Endothelial cell of umbilical vein (primary cell): ENCODE results near the gene IFITM10. TPM values are rescaled to one million over a fixed set of nuclear protein-coding genes. Genes with fewer than 3 reads are reported as not detected.

Experiments
- BruUV-seq: library from RNA; stranded (reverse); fragments of 400-500 nt; replicated peaks from 2 replicates; lab custom pipeline; 2021; lab: Mats Ljungman, UMichigan
- CTCF ChIA-PET: fragments of 300-600, 350-600 bp; sonication (Branson Sonifier 250); formaldehyde crosslinking; loops from one replicate; lab custom pipeline; 2021; ENCODE audit warnings: antibody characterized with exemption, inconsistent platforms; lab: Charles Lee
- POLR2A ChIA-PET: fragments of 300-600, 350-600 bp; sonication (Branson Sonifier 250); formaldehyde crosslinking; loops from one replicate; lab custom pipeline; 2021; ENCODE audit warnings: antibody characterized with exemption, inconsistent platforms; lab: Charles Lee
- DNase-seq: peaks from one replicate; pipeline ENCODE4 v3.0.0-alpha.2; 2011; ENCODE audit warnings: low read depth, low spot score
- FAIRE-seq: peaks from 2 replicates; lab custom pipeline; 2011; peaks lifted over from hg19 to GRCh38; lab: Jason Lieb, UNC
- H2AFZ ChIP-seq: 2 replicates; pipeline ENCODE4 v1.6.0; 2012; ENCODE audit warnings: low read depth, low read length, control low read depth, inconsistent platforms
- H3K27ac ChIP-seq: 2 replicates; pipeline ENCODE4 v1.5.1; 2011; ENCODE audit warnings: low read depth, mild to moderate bottlenecking, control low read depth, low read length, moderate library complexity; ENCODE audit not compliant: insufficient read depth
- H3K27me3 ChIP-seq, 2 experiments: 2 replicates each; pipeline versions ENCODE4 v1.6.0 to v1.6.1; 2011; ENCODE audit warnings: low read length in 2 of 2, mixed read lengths in 1 of 2; ENCODE audit not compliant: control insufficient read depth in 2 of 2, insufficient read depth in 2 of 2
- H3K36me3 ChIP-seq, 2 experiments: 2 replicates in 1 of 2; 3 replicates in 1 of 2; pipeline ENCODE4 v1.5.1; 2011; ENCODE audit warnings: low read length in 2 of 2, mild to moderate bottlenecking in 1 of 2, moderate library complexity in 1 of 2; ENCODE audit not compliant: control insufficient read depth in 2 of 2, insufficient read depth in 2 of 2; ENCODE audit errors: extremely low read depth in 1 of 2
- H3K4me1 ChIP-seq: 3 replicates; pipeline ENCODE4 v1.5.1; 2011; ENCODE audit warnings: mild to moderate bottlenecking, low read length; ENCODE audit not compliant: control insufficient read depth, insufficient read depth; ENCODE audit errors: extremely low read depth
- H3K4me2 ChIP-seq: 2 replicates; pipeline ENCODE4 v1.6.1; 2011; ENCODE audit warnings: low read length, control low read depth, mixed read lengths; ENCODE audit not compliant: insufficient read depth
- H3K4me3 ChIP-seq, 3 experiments: fragments of 200-600 bp in 1 of 3; sonication (generic), shearing (Covaris generic) in 1 of 3; replicated peaks in 1 of 3; 2 replicates each; pipeline ENCODE4 v1.5.1; 2011 to 2016; ENCODE audit warnings: control low read depth in 3 of 3, low read length in 3 of 3, mild to moderate bottlenecking in 2 of 3, inconsistent platforms in 1 of 3, low read depth in 1 of 3, moderate library complexity in 1 of 3; ENCODE audit not compliant: insufficient read depth in 1 of 3
- H3K79me2 ChIP-seq: 2 replicates; pipeline ENCODE4 v1.6.0; 2012; ENCODE audit warnings: low read length, inconsistent platforms; ENCODE audit not compliant: control insufficient read depth, insufficient read depth
- H3K9ac ChIP-seq: replicated peaks from 2 replicates; pipeline ENCODE3; 2011; ENCODE audit warnings: low read length, control low read depth; ENCODE audit not compliant: insufficient read depth; ENCODE audit errors: extremely low read depth
- H3K9me1 ChIP-seq: replicated peaks from 3 replicates; pipeline ENCODE4 v1.6.0; 2011; ENCODE audit warnings: mild to moderate bottlenecking, low read length; ENCODE audit not compliant: control insufficient read depth, insufficient read depth; ENCODE audit errors: extremely low read depth
- H3K9me3 ChIP-seq: replicated peaks from 2 replicates; pipeline ENCODE4 v1.5.1; 2012; ENCODE audit warnings: low read length, inconsistent platforms; ENCODE audit not compliant: control insufficient read depth, insufficient read depth
- H4K20me1 ChIP-seq: replicated peaks from 2 replicates; pipeline ENCODE3; 2011; ENCODE audit warnings: mild to moderate bottlenecking, low read length; ENCODE audit not compliant: control insufficient read depth, insufficient read depth; ENCODE audit errors: extremely low read depth
- CTCF ChIP-seq, 2 donors: IDR thresholded peaks; 1 replicate in 1 of 2; 2 replicates in 1 of 2; pipeline ENCODE4 v1.5.1; 2011; ENCODE audit warnings: low read length in 2 of 2, mild to moderate bottlenecking in 2 of 2, moderate library complexity in 2 of 2, control low read depth in 1 of 2, inconsistent platforms in 1 of 2, low read depth in 1 of 2; ENCODE audit not compliant: insufficient read depth in 1 of 2; ENCODE audit errors: extremely low read depth in 1 of 2
- EZH2 ChIP-seq: IDR thresholded peaks from 2 replicates; pipeline ENCODE4 v1.6.1; 2012; ENCODE audit warnings: borderline replicate concordance, low read depth, mild to moderate bottlenecking, moderate library complexity, low read length, inconsistent platforms; ENCODE audit not compliant: severe bottlenecking
- FOS ChIP-seq: IDR thresholded peaks from 2 replicates; pipeline ENCODE4 v1.6.1; 2011; ENCODE audit warnings: mild to moderate bottlenecking, low read length, moderate library complexity, borderline replicate concordance; ENCODE audit not compliant: insufficient read depth
- GATA2 ChIP-seq: IDR thresholded peaks from 2 replicates; pipeline ENCODE4 v1.7.0; 2011; ENCODE audit warnings: low read depth, mild to moderate bottlenecking, moderate library complexity, mixed read lengths, low read length; ENCODE audit not compliant: insufficient read length, insufficient read depth
- JUN ChIP-seq: IDR thresholded peaks from 2 replicates; pipeline ENCODE4 v1.6.1; 2011; ENCODE audit warnings: borderline replicate concordance, low read depth; ENCODE audit not compliant: insufficient read length, insufficient read depth
- MAX ChIP-seq: IDR thresholded peaks from 2 replicates; pipeline ENCODE4 v1.6.1; 2011; ENCODE audit not compliant: insufficient read depth, insufficient read length
- MYC ChIP-seq: IDR thresholded peaks from one replicate; pipeline ENCODE4 v1.6.1; 2011; ENCODE audit warnings: mild to moderate bottlenecking, low read depth, low read length
- POLR2A ChIP-seq: IDR thresholded peaks from 2 replicates; pipeline ENCODE4 v1.6.1; 2012; ENCODE audit warnings: low read depth, mild to moderate bottlenecking, control low read depth, low read length
- POLR2AphosphoS5 ChIP-seq: IDR thresholded peaks from 2 replicates; pipeline ENCODE4 v1.6.1; 2012; ENCODE audit warnings: low read depth, mild to moderate bottlenecking, control low read depth, low read length, moderate library complexity; ENCODE audit not compliant: insufficient read depth
- dilution Hi-C: fragments of 300-500 bp; cut with MboI; formaldehyde crosslinking; loops from one replicate; pipeline ENCODE4 v1.15.0; 2019; ENCODE audit warnings: low sequenced_read_pairs; ENCODE audit not compliant: extremely low pct_ligation_motif_present
- intact Hi-C: fragments of 100-400 bp; cut with micrococcal nuclease; formaldehyde crosslinking; loops from one replicate; pipeline ENCODE4 v1.10.0; 2022
- polyA plus RNA-seq, 4 experiments: library from polyadenylated mRNA; depleted of rRNA in 3 of 4; stranded (reverse) in 3 of 4; unstranded in 1 of 4; fragments of >200 nt; gene quantifications; 2 replicates each; pipeline versions ENCODE4 v1.2.1 to v1.2.3, GENCODE V29; 2011 to 2012; ENCODE audit warnings: missing spikeins in 1 of 4
- total RNA-seq: library from RNA; stranded (reverse); gene quantifications from 2 replicates; pipeline ENCODE4 v1.2.3, GENCODE V29; 2021

The IFITM10 gene
- total and polyA plus RNA-seq, 2 donors (not counting 3 experiments of a cell fraction or from before 2014, with no cell fraction given): 0.04 to 0.66 TPM

- Histone ChIP-seq H3K9me3 (no peaks in the 10 kb centered on the region), H2AFZ (no peak overlapping the region), H4K20me1 (no peaks in the 10 kb centered on the region), H3K4me2 (no peak overlapping the region), H3K27ac (no peak overlapping the region), H3K9me1 (no peaks in the 10 kb centered on the region), H3K4me1 (no peaks in the 10 kb centered on the region), H3K79me2 (no peaks in the 10 kb centered on the region), H3K9ac (no peak overlapping the region), H3K4me3 (no peak overlapping the region), H3K36me3 (no peaks in the 10 kb centered on the region), H3K27me3 (no peaks in the 10 kb centered on the region)
- CTCF ChIA-PET: no interaction called here
- dilution Hi-C loops: no loop called here
- TF ChIP-seq JUN (no peak), MYC (no peak), POLR2A (no peak), EZH2 (no peak), POLR2AphosphoS5 (no peak), CTCF (IDR thresholded peaks at IDR 0.05; ENCODE audit: extremely low read depth in 1 of 2, insufficient read depth in 1 of 2, low read depth in 1 of 2, low read length in 2 of 2) (no peak), GATA2 (no peak), MAX (no peak), FOS (no peak)
- POLR2A ChIA-PET: no interaction called here
- intact Hi-C loops: no loop called here
- FAIRE-seq: no peak
- no peak for DNase-seq
- no TSS peak for BruUV-seq
Observed at GRCh38 chr11:1729692-1730011, 20.7 kb downstream of the IFITM10 start.
